Activated T-cell treated with anti-CD3 and anti-CD28 coated beads, Interleukin-2, amount 50 U/mL, for 1 hour (primary cell): ENCODE results near the gene COG5.
A peak's percentile ranks its signal among the peaks of the same experiment; 100 is the strongest.
"Not testable (repeated sequence)": the region's sequence is repeated elsewhere in the genome, so short reads cannot be mapped to it uniquely, and the experiment has no call there.

ENCODE experiments used
- DNase-seq: peaks from one replicate; pipeline ENCODE4 v3.0.0-alpha.2; 2020

Gene COG5

GRCh38 chr7:107171496-107171895, 392.2 kb downstream of the COG5 start:
- no peak for DNase-seq

- no peak for DNase-seq
These were observed 393.4 kb downstream of the COG5 start for GRCh38 chr7:107170051-107170915.

- peak; percentile 81 for DNase-seq
These were observed 394.3 kb downstream of the COG5 start for GRCh38 chr7:107169120-107170050.

- DNase-seq = peak; percentile 92
These were observed 395.2 kb downstream of the COG5 start, which contains the start of gene HBP1 for GRCh38 chr7:107168233-107169119. TSS of gene HBP1 (plus strand) at chr7:107169003. CDS start at chr7:107179894, 10,891 bp downstream.

- DNase-seq = no peak
These were observed 396.1 kb downstream of the COG5 start for GRCh38 chr7:107167483-107168232.

GRCh38 chr7:107166736-107167426, 396.8 kb downstream of the COG5 start:
- DNase-seq = no peak

- DNase-seq = no peak
These were observed 398.4 kb downstream of the COG5 start for GRCh38 chr7:107165341-107165740.

GRCh38 chr7:107164092-107164491, 399.6 kb downstream of the COG5 start:
- DNase-seq = no peak

GRCh38 chr7:107162475-107162874, 401.2 kb downstream of the COG5 start:
- no peak for DNase-seq

GRCh38 chr7:107161415-107161814, 402.3 kb downstream of the COG5 start:
- no peak for DNase-seq

- DNase-seq = no peak
These were observed 403.3 kb downstream of the COG5 start for GRCh38 chr7:107160389-107160788.

GRCh38 chr7:107158028-107158427, 405.7 kb downstream of the COG5 start:
- no peak for DNase-seq

GRCh38 chr7:107157091-107157490, 406.6 kb downstream of the COG5 start:
- DNase-seq = no peak

- DNase-seq = not testable (repeated sequence)
These were observed 408.0 kb downstream of the COG5 start for GRCh38 chr7:107155726-107156125.

- DNase-seq = no peak
These were observed 408.9 kb downstream of the COG5 start for GRCh38 chr7:107154826-107155225.

GRCh38 chr7:107152011-107152410, 411.7 kb downstream of the COG5 start:
- DNase-seq = no peak
